Measurements from ENCODE around the gene SEMA4G. TPM values are rescaled to one million over a fixed set of nuclear protein-coding genes. Genes with fewer than 3 reads are reported as not detected.

SEMA4G gene
- total and polyA plus RNA-seq, 2 of the 13 experiments (the other 11 are each of a cell fraction or from before 2014, with no cell fraction given), result 46.2 to 207 TPM

DNA sequence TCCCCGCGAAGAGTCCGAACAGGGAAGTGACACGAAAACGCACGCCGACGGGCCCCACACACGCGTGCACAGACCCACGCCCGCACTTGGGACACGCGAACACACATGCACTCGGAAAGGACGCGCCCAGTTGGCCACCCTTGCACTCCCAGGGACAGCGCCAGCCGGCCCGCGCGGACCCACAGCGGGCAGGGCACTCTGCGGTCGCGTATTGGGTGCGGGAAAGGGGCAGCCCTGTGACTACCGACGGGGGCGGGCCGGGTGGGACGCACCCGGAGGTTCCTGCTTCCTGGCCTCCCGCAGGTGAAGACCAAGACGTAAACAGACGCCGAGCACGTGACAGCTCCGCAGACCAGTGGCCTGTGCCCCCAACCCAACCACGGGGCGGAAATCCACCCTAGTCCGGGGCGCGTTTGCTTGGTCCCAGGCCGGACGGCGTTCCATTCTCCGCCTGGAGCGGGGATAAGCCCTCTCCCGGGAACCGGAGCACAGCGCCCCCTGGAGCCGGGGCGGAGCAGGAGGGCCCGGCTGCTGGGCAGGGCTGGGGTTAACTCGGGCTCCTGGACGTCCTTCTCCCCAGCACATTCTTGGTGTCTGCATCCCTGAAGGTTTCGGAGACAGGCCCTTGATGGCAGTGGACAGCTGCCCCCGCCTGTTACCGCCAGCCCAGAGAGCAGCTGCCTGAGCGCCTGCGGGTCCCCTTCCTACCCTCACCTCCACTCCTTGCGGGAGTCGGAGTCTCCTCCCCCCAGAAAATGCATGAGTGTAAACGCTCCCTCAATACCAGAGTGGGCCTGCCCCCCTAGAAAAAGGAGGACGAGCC lies 28.3 kb downstream of the SEMA4G start (continued):
- TF ChIP-seq, protein P1, sequence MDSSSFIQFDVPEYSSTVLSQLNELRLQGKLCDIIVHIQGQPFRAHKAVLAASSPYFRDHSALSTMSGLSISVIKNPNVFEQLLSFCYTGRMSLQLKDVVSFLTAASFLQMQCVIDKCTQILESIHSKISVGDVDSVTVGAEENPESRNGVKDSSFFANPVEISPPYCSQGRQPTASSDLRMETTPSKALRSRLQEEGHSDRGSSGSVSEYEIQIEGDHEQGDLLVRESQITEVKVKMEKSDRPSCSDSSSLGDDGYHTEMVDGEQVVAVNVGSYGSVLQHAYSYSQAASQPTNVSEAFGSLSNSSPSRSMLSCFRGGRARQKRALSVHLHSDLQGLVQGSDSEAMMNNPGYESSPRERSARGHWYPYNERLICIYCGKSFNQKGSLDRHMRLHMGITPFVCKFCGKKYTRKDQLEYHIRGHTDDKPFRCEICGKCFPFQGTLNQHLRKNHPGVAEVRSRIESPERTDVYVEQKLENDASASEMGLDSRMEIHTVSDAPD (CRISPR knock-in tag; IDR thresholded peaks at IDR 0.05), result no peak
- TF ChIP-seq, protein P2, sequence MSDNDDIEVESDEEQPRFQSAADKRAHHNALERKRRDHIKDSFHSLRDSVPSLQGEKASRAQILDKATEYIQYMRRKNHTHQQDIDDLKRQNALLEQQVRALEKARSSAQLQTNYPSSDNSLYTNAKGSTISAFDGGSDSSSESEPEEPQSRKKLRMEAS (IDR thresholded peaks at IDR 0.05), result peak; percentile 35
- TF ChIP-seq NFATC3 (CRISPR knock-in tag; IDR thresholded peaks at IDR 0.05) (0 out of 2 replicates have a peak, but pooled peaks have one; percentile 78), SPEN (CRISPR knock-in tag; IDR thresholded peaks at IDR 0.05; ENCODE audit: low read depth) (peak; percentile 66), DMAP1 (CRISPR knock-in tag; IDR thresholded peaks at IDR 0.05) (peak; percentile 71; the same call in 1 of the 2 replicates), POLR2AphosphoS2 (IDR thresholded peaks at IDR 0.05; ENCODE audit: low read depth, low read length) (no peak), FOXO1 (CRISPR knock-in tag; IDR thresholded peaks at IDR 0.05) (no peak; the same call in 1 of the 2 replicates), HOXA5 (CRISPR knock-in tag; IDR thresholded peaks at IDR 0.05) (no peak), THAP11 (CRISPR knock-in tag; IDR thresholded peaks at IDR 0.05) (no peak; the same call in 1 of the 2 replicates), BCL6 (CRISPR knock-in tag; IDR thresholded peaks at IDR 0.05) (0 out of 2 replicates have a peak, but pooled peaks have one; percentile 13), MAFK (conservative IDR thresholded peaks at IDR 0.05 in 1 of 2, IDR thresholded peaks at IDR 0.05 in 1 of 2; ENCODE audit: low read length in 2 of 2) (no peak), U2AF1 (optimal IDR thresholded peaks at IDR 0.05; ENCODE audit: low read depth, low read length) (peak; percentile 7), MEF2D (CRISPR knock-in tag; IDR thresholded peaks at IDR 0.05) (no peak), ELF1 (CRISPR knock-in tag; IDR thresholded peaks at IDR 0.05) (0 out of 2 replicates have a peak, but pooled peaks have one; percentile 32), NR2C2 (CRISPR knock-in tag; IDR thresholded peaks at IDR 0.05; ENCODE audit: borderline replicate concordance) (no peak; the same call in 1 of the 2 replicates)
- TF ChIP-seq, protein P3, sequence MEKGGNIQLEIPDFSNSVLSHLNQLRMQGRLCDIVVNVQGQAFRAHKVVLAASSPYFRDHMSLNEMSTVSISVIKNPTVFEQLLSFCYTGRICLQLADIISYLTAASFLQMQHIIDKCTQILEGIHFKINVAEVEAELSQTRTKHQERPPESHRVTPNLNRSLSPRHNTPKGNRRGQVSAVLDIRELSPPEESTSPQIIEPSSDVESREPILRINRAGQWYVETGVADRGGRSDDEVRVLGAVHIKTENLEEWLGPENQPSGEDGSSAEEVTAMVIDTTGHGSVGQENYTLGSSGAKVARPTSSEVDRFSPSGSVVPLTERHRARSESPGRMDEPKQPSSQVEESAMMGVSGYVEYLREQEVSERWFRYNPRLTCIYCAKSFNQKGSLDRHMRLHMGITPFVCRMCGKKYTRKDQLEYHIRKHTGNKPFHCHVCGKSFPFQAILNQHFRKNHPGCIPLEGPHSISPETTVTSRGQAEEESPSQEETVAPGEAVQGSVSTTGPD (CRISPR knock-in tag; IDR thresholded peaks at IDR 0.05), result no peak
- TF ChIP-seq, protein P4, sequence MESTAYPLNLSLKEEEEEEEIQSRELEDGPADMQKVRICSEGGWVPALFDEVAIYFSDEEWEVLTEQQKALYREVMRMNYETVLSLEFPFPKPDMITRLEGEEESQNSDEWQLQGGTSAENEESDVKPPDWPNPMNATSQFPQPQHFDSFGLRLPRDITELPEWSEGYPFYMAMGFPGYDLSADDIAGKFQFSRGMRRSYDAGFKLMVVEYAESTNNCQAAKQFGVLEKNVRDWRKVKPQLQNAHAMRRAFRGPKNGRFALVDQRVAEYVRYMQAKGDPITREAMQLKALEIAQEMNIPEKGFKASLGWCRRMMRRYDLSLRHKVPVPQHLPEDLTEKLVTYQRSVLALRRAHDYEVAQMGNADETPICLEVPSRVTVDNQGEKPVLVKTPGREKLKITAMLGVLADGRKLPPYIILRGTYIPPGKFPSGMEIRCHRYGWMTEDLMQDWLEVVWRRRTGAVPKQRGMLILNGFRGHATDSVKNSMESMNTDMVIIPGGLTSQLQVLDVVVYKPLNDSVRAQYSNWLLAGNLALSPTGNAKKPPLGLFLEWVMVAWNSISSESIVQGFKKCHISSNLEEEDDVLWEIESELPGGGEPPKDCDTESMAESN (CRISPR knock-in tag; conservative IDR thresholded peaks at IDR 0.05), result peak; percentile 73; the same call in 1 of the 2 replicates
- TF ChIP-seq, protein P5, sequence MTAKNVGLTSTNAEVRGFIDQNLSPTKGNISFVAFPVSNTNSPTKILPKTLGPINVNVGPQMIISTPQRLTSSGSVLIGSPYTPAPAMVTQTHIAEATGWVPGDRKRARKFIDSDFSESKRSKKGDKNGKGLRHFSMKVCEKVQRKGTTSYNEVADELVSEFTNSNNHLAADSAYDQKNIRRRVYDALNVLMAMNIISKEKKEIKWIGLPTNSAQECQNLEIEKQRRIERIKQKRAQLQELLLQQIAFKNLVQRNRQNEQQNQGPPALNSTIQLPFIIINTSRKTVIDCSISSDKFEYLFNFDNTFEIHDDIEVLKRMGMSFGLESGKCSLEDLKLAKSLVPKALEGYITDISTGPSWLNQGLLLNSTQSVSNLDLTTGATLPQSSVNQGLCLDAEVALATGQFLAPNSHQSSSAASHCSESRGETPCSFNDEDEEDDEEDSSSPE (CRISPR knock-in tag; IDR thresholded peaks at IDR 0.05), result no peak; the same call in none of the 2 replicates
- TF ChIP-seq, protein P6, sequence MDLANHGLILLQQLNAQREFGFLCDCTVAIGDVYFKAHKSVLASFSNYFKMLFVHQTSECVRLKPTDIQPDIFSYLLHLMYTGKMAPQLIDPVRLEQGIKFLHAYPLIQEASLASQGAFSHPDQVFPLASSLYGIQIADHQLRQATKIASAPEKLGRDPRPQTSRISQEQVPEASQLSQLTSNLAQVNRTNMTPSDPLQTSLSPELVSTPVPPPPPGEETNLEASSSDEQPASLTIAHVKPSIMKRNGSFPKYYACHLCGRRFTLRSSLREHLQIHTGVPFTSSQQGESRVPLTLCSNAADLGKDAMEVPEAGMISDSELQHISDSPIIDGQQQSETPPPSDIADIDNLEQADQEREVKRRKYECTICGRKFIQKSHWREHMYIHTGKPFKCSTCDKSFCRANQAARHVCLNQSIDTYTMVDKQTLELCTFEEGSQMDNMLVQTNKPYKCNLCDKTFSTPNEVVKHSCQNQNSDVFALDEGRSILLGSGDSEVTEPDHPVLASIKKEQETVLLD (CRISPR knock-in tag; IDR thresholded peaks at IDR 0.05; ENCODE audit: low read depth), result peak; percentile 67; the same call in 1 of the 2 replicates
- TF ChIP-seq, protein P7, sequence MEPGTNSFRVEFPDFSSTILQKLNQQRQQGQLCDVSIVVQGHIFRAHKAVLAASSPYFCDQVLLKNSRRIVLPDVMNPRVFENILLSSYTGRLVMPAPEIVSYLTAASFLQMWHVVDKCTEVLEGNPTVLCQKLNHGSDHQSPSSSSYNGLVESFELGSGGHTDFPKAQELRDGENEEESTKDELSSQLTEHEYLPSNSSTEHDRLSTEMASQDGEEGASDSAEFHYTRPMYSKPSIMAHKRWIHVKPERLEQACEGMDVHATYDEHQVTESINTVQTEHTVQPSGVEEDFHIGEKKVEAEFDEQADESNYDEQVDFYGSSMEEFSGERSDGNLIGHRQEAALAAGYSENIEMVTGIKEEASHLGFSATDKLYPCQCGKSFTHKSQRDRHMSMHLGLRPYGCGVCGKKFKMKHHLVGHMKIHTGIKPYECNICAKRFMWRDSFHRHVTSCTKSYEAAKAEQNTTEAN (CRISPR knock-in tag; conservative IDR thresholded peaks at IDR 0.05), result 0 out of 2 replicates have a peak, but pooled peaks have one; percentile 46
